ENCODE results near the gene A2ML1. TPM values are rescaled to one million over a fixed set of nuclear protein-coding genes. Genes with fewer than 3 reads are reported as not detected.

The A2ML1 gene
- not detected in 5 replicates for total RNA-seq (2022; extraction: Qiagen RNA extraction)

GRCh38 chr12:8822298-8822697 lies at the start of gene A2ML1:
Gene A2ML1 (plus strand): TSS chr12:8822621. CDS start chr12:8822652, 31 bp downstream.

GRCh38 chr12:8914033-8914715 lies 91.8 kb downstream of the A2ML1 start, which contains the start of gene PHC1:
Gene PHC1 (plus strand): TSS chr12:8914509. CDS start chr12:8917678, 3,169 bp downstream.

Other genes starting within 250 kb of the A2ML1 start
- 0.07 to 0.48 TPM (median 0.14 TPM) in 5 replicates for gene AICDA, start 209.8 kb upstream of the A2ML1 start, total RNA-seq (2022; extraction: Qiagen RNA extraction)
- 0.07 to 0.79 TPM (median 0.34 TPM) in 4 of 5 replicates, not detected in the other for gene MFAP5, start 159.8 kb upstream of the A2ML1 start, total RNA-seq (2022; extraction: Qiagen RNA extraction)
- gene RIMKLB, start 124.6 kb upstream of the A2ML1 start, total RNA-seq (2022; extraction: Qiagen RNA extraction): 18.5 to 22.9 TPM (median 19.6 TPM) in 5 replicates
- gene PHC1, start 91.9 kb downstream of the A2ML1 start, total RNA-seq (2022; extraction: Qiagen RNA extraction): 9.5 to 11.5 TPM (median 10.1 TPM) in 5 replicates
- gene M6PR, start 127.0 kb downstream of the A2ML1 start, total RNA-seq (2022; extraction: Qiagen RNA extraction): 145 to 170 TPM (median 151 TPM) in 5 replicates
- 0.94 to 1.9 TPM (median 1.4 TPM) in 5 replicates for gene KLRG1, start 166.9 kb downstream of the A2ML1 start, total RNA-seq (2022; extraction: Qiagen RNA extraction)

Measured in A549 treated with Mapracorat at 1 μM for 4 hours (cell line).